NCI-H446 treated with DMSO at 0.1 percent for 48 hours (cell line): ENCODE measurements around the gene FAM72D.
"Not testable (repeated sequence)": the region's sequence is repeated elsewhere in the genome, so short reads cannot be mapped to it uniquely, and the experiment has no call there.

Source experiments
- DNase-seq: peaks from one replicate; lab custom pipeline; 2025; lab: John Stamatoyannopoulos, UW

Gene FAM72D

DNA sequence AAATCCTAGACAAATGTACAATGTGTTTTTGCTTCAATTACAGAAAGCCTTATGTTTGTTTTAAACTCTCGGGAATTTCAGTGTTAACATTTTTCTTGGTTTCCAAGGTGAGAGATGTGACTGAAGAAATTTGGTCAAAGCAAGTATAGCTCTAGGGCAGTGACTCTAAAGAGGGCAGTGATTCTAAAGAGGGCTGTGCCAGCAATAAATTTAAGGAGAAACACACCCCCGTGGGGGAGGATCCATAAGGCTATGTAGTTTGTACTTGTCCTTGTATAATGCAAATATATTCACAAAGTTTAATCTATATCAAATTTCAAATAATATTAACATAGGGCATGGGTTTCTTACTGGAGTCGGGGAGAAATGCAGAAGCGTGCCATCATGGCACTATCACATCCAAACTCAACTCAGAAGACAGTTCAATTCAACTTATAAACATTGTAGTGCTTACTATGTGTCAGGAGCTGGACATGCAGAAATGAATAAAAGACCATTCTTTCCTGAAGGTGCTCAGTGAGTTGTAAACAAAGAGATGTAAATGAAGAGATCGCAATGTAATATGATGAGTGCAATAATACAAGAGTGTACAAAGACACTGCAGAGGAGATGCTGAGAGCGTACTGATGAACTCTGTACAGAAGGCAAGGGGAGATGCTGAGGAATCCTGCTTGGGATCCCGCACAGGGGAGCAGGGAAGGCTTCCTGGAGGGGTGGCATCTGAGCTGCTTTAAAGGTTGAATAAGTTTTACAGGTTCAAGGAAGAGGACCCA, 13.1 kb upstream of the FAM72D start:
- not testable (repeated sequence) for DNase-seq

DNA sequence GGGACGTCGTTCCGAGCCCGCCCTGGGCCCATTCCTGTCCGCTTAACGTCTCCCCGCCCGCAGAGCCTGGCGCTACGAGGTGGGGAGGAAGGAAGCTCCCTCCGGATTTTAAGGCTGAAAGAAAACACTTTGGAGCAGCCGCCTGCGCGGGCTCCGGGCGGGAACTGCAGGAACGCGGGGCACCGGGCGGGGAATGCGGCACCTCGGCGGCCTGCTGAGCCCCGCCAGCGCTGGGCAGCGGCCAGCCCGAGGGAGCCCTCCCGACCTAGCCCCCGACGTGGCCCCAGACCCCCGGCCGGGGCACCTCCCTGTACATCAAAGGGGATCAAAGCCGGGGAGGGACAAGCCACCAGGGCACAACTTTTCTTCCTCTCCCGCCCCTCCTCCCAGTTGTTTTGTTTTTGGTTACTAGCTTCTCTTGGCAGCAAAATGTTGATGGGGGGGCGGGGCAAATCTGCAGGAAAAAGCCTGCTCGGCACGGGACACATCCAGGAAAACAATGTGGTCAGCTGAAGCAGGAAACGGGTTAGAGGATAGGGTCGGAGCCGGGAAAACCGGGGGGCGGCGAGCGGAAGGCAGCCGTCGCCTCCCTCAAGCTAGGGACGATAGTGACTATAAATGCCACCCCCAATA, 2.1 kb upstream of the FAM72D start:
- not testable (repeated sequence) for DNase-seq

DNA sequence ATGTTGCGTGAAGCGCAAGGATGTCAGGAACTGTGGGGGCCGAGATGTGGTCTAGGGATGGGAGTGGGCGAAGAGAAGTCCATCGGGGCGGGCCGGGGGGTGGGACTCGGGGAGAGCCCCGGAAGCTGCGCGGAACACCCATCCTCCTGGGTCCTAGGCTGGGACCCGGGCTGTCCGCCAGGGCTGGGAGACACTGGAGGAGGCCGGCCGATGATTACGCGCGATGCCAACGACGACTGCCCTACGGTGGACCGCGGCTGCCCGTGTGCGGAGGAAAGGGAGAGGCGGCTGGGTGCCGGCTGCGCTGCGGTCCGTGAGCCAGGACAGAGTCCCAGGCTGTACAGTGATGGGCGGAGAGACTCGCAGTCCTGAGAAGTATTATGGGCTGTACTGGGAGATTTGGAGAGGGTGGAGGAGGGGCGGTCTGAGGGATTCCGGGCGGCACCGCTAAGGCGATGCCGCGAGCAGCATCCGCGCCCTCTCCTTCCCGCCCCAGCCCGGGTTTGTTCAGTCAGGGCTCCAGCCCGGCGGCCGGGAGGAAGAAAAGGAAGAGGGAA, 1.0 kb upstream of the FAM72D start:
- DNase-seq: not testable (repeated sequence)

DNA sequence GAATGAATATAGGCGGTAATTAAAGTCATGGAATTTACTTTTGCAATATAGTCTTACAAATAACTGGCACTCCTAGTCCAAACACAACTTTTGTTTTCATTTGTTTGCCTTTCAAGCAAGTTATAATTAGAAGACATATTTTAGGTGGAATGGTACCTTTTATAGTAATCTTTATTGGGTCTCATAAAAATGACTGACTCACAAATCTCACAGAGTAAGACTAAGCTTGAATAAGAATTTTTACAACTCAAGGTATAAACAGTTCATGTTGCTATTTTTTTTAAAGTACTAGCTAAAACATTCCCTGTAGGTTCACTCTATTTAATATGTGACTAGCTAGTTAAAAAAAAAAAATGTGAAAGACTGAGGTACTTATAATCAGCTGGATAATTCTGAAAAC, 6.0 kb downstream of the FAM72D start:
- not testable (repeated sequence) for DNase-seq

DNA sequence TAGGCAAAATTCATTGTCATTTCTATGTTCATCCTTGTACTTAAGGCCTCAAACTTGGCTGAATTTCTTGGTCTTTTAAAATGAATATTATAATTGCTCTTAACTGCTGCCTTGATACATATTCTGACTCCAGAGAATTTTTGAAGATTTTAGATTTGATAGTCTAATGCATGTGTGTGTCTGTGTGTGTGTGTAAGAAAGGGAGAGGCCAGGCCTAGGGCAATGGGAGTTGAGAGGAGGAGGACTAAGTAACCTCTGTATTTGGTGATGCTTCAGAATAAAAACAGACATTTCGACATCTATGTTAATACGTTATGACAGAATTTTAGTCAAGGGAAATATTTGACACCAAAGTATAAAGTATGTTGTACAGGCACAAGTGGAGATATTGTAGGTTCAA, 7.5 kb downstream of the FAM72D start:
- not testable (repeated sequence) for DNase-seq

DNA sequence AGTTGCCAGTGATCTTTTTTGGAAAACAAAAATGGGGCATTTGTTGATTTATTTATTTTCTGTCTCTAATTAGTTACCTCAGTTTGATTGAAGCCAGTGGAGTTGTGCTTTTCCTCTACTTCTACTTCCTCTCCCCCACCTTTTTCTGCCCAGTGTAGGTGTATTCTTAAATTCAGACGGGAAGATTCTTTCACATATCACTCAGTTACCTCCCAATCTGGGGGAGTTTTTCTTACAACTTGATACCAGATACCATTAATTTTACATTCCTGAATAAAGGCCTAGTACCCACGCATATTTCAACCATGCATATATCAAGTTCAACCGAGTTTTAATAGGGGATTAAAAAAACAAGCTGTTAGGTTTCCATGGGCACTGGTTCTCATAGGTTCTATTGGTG, 15.9 kb downstream of the FAM72D start:
- not testable (repeated sequence) for DNase-seq

DNA sequence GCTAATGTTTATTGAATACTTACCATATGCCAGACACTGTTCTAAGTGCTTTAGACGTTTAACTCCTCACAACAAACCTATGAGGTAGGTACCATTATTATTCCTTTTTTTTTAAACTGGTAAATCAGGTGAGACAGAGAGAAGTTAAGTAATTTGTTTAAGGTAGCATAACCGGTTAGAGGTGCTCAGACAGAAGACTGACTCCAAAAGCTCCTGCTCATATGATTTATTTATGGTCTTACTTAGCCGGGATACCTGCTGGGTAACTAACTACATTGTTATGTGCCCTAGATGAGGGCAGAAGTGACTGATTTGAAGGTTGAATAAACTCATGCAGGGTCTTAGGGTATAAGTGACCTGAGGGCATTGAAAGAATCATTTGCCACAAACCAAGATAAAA, 16.9 kb downstream of the FAM72D start:
- not testable (repeated sequence) for DNase-seq

DNA sequence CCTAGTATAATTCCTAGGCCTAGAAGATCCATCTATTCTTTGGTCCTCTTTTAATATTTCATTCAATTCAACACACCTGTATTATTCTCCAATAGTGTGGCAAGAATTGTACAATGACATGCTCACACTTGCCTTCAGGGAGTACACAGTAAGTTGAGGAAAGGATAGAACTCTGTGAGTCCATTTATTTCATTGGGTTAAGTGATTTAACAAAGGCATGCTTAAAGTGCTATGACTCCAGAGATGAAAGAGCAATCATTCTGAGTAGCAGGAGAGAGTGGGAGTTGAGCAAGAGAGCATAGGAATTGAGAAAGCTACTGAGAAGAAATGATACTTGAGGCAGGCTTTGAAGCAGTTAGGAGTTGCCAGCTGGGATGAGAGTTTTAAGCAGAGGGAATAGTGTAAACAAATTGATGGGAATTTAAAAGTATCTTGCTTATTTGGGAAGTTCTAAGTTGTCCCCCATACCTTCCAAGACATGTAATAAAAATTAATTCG, 18.8 kb downstream of the FAM72D start:
- DNase-seq: not testable (repeated sequence)

DNA sequence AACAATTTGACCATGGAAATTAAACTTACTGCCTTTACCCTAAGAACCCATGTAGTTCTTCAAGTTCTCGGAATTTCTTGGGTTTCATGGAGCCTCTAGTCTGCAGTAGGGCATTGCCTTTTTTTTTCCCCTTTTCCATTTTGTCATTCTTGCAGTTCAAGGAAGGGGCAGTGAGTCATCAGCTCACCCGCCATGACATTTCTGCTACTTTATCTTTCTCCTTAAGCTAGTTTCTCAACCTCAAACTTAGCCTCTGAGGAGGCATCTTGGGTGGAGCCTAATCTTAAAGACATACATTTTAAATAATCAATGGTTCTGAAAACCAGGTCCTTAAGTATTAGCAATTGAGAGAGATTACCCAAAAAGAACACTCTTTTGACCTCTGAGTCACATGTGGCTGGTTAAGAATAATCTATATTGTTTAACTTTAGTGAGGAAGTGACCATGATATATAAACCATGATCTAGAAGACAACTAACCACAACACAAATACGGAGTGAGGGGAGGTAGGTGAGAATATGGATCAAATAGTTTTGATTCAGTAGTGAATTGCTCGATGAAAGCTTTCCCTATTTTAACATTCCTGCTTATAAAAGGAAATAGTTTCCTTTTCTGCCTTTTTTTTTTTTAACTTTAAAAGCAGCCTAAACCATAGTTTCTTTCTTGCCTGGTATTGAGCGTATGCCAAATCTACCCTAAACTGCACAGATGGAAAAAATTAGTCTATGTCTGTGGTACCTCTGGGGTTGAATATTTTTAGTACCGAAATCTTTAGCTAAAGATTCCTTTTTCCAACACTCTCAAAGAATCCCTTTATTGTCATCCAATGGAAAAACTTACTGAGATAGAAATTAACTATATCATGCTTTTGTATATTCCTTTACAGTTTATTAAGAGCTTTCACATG, 20.1 kb downstream of the FAM72D start:
- not testable (repeated sequence) for DNase-seq

DNA sequence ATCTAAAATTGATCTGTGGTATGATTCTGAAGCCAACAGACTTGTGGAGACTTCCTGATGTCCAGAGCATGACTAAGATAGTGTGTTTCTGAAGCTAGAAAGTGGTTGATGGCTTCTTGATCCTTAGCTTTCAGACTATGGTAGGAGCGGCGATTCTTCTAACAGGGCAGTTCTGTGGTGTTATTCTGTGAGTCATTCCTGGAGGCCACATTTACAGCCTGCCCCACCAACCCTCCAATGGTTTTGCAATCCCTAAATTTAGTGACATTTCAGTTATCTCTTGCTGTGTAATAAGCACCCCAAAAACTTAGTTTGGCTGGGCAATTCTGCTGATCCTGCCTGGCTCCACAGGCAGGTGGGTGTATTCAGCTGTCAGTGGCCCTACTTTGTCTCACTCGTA, 24.1 kb downstream of the FAM72D start:
- not testable (repeated sequence) for DNase-seq

DNA sequence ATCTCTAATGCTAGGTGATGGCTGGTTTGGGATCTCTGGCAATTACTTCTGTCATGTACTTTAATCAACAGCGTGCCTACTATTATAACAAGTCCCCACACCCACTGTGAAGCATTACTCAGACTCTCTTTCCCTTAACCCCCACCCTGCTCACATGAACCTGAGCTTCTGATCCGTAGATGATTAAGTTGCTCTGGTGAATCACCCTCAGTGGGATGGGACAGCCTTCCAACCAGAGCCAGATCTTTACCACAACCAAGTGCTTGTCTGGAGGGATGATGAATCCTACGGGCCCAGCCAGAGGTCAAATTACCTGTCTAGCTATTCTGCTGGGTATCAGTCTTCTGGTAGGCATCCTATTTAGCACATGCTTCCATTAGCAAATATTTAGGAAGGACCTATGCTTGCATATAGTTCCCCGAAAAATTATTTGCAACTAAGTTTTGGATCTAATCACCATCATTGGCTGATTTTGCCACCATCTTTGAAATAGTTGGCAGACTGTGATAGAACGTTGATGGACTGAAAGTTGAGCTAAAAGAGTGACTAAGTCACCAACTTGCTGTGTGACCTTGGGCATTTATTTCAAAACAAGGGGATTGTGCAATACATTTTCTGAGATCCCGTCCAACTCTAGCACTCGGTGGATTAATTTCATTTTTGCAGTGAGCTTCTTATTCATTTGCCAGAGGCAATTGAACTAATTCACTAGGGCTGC, 26.7 kb downstream of the FAM72D start:
- DNase-seq: not testable (repeated sequence)

DNA sequence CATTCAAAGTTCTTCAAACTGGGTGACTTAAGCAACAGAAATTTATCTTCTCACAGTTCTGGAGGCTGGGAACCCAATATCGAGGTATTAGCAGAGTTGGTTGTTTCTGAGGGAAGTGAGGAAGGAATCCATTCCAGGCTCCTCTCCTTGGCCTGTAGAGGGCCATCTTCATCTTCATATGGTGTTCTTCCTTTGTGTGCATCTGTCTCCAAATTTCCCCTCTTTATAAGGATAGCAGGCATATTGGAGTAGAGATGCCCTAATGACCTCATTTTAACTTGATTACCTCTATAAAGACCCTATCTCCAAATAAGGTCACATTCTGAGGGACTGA, 27.3 kb downstream of the FAM72D start:
- DNase-seq: not testable (repeated sequence)

DNA sequence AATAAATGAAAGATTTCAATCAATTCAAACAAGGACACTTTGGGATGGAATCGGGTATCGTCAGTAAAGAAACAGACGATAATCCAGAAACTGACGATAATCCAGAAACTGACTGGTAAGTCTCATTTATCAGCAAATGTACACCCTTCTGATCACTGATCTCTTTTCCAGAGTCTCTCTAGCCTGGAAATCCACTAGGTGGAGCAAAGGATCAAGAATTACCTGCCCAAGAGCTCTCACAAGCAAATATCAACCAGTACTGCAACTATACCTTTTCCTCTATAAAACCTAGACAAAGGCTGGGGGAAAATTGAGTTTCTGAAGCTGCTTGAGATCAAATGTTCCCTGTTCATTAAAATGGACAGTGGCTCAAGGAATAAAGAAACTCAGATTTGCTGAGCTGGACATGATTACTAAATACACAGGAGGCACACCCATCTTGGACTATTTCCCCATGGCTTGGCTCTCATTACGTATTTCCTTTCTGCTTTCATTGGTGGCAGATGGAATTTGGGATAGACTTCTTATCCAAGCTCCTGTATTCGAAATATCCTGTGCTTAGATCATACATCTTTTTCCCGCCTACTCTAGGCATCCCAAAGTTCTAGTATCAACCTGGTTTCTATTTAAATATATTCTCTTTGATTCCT, 28.3 kb downstream of the FAM72D start:
- not testable (repeated sequence) for DNase-seq

DNA sequence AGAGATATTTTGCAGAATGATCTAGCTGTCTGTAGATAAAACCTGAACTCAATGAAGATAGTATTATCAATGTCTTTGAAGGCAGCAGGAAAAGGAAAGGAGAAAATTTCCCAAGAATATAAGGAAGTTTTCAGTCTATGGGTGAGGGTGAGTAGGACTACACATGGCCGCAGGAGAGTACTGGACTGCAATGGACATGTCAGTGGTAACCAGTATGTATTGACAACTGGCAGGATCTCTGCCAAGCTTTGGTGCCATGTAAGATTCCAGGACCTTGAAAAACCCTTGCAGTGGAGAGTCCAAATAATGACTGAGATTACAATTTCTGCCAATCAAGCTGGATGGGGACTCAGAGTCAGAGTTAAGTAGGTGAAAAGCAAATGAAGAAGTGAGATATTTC, 29.3 kb downstream of the FAM72D start:
- DNase-seq: not testable (repeated sequence)

DNA sequence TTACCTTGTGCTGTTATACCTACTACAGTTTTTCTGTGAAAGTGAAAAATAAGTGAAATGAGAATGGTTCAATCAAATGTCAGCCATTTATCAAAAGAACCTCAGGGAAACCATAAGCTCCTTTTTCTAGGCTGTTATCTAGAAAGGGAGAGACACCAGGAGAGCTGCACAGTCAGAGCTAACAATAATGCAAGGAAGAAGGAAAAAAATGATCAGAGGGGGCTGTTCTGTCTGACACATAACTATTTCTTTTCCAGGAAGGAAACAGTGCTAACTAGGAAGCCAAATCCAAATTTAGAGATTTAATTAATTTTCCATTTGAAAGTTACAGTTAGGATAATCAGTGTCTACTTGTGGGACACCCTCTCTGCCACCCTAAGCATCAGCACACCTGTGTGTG, 31.4 kb downstream of the FAM72D start:
- DNase-seq: not testable (repeated sequence)

DNA sequence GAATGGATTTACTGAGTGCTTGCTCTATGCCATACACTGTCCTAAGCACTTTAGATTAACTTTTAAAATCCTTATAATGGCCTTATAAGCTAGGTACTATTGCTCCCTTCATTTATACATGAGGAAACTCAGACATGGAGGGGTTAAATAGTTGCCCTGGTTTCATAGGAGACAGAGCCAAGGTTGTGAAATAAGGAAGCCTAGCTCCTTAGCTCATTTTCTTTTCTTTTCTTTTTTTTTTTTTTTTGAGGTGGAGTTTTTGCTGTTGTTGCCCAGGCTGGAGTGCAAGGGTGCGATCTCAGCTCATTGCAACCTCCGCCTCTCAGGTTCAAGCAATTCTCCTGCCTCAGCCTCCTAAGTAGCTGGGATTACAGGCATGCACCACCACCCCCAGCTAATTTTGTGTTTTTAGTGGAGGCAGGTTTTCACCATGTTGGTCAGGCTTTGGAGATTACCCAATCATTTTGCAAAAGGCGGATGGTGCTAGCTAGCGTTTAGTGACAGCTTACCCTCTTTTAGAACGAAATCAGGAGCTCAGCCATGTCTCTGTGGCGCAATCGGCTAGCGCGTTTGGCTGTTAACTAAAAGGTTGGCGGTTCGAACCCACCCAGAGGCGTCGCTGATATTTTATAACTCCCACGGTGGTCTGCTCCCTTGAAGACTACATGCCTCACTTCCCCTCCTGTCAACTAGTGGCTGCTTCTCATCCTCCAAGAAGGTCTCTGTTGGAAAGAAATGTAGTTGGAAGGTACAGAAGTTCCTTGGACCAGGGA, 33.1 kb downstream of the FAM72D start:
- not testable (repeated sequence) for DNase-seq

DNA sequence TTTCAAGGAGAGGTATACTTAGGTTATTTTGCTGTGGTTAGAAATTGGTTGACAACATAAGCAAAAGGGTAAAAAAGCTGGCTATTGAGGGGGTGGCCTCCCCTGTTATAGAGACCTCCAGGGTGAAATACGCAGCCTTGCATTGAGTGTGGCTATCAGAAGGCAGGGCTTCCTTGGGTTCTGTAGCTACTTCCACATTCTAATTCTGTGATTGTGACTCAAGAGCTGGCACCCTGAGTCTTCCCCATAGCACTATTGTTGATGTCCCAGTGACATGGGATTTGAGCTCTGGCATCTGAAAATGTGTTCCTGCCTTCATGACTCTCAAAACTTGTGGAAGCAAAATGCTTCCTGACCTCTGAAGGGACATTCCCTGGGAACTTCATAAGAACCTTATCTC, 38.7 kb downstream of the FAM72D start:
- not testable (repeated sequence) for DNase-seq

DNA sequence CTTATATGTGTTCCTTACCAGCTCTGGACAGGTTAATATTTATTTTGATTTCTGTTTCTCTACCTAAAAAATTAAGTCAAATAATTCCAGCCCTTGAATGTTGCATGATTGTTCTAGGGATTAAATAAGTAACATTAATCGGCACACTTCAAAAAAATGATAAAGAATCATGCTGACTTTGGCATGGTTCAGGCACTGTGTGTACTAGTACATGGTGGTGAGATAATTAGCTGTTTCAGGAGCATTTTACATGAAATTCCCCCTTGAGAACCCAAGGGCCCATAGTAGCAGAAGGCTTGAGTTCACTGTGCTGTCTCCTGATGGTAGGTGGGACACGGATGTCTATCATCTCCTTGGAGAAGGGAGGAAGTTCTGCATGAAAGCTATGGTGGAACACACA, 44.8 kb downstream of the FAM72D start:
- DNase-seq: not testable (repeated sequence)

DNA sequence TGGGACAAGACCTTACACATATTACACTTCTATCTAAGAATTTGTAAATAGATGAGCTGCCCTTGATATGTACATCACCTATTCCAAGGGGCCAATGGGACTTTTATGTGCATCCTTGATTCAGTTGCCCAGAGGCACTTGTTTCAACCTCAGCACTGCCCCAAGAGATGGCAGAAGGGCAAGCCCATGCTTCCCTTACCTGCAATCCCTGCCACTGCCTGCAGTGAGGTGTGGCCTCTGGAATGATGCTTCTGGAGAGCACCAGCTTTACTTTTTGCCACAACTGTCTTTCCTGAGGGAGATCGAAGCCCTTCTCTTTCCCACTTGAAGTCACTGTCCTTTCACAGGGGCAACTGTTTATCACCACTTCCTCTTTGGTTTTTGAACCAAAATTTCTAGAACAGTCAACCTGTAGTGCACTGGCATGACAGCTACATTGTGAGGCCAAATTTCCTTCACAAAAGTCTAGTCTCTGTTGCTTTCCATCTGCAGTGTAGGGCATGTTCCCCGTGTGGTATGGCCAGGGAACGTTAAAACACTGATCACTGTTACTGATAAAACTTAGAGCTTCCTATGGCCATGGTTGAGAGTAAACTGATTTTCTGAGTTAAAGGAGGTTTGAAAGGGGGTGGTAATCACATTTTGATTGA, 48.6 kb downstream of the FAM72D start:
- DNase-seq: not testable (repeated sequence)

DNA sequence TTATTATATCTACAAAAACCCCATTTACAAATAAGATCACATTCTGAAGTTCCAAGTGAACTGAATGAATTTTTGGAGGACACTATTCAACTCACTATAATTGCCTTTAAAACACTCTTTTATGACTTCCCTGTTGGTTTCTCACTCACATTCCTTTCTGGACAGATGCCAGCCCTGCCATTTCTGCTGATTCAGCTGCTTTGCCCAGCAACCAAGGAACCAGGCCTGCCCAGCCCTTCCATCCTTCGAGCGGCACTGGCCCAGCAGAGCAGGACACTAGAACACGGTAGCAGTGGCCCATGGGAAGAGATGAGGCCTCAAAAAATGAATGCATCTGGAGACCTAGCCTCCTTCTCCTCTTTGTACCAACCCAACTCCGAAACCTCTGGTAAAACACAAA, 50.5 kb downstream of the FAM72D start:
- DNase-seq: not testable (repeated sequence)
